ENCODE results near the gene PPP1R13L.

DNA sequence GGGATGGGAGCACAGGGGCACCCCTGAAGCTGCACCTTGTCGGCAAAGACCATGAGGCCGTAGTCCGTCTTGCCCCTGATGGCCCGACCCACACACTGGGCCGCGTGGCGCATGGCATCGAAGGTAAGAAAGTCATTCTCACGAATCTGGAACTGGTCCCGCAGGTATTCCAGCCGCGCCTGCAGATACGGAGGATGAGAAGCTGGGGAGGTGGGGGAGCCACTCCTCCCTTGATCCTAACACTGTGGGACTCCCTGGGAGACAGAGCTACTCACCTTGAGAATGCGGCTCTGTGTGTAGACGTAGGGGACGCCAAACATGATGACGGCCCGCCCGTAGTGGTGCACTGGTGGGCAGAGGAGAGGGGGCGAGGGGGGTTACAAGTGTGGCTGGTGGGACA, 52.4 kb downstream of the PPP1R13L start:
- TF ChIP-seq, protein P1, sequence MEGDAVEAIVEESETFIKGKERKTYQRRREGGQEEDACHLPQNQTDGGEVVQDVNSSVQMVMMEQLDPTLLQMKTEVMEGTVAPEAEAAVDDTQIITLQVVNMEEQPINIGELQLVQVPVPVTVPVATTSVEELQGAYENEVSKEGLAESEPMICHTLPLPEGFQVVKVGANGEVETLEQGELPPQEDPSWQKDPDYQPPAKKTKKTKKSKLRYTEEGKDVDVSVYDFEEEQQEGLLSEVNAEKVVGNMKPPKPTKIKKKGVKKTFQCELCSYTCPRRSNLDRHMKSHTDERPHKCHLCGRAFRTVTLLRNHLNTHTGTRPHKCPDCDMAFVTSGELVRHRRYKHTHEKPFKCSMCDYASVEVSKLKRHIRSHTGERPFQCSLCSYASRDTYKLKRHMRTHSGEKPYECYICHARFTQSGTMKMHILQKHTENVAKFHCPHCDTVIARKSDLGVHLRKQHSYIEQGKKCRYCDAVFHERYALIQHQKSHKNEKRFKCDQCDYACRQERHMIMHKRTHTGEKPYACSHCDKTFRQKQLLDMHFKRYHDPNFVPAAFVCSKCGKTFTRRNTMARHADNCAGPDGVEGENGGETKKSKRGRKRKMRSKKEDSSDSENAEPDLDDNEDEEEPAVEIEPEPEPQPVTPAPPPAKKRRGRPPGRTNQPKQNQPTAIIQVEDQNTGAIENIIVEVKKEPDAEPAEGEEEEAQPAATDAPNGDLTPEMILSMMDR (IDR thresholded peaks at IDR 0.05): no peak
- TF ChIP-seq EZH2 (IDR thresholded peaks at IDR 0.05; ENCODE audit: borderline replicate concordance, insufficient read depth, low read depth, low read length, poor library complexity, severe bottlenecking): no peak

All from B cell (primary cell).